ENCODE results near the gene GPR146.

The GPR146 gene

GRCh38 chr7:1091644-1092027 is 47.3 kb downstream of the GPR146 start:
- no peak overlapping the region for H3K27ac Mint-ChIP-seq
- H3K4me1 Mint-ChIP-seq (ENCODE audit: low read depth), result peaks cover 11% of the 10 kb centered on the region
- H3K9me3 Mint-ChIP-seq, result no peaks in the 10 kb centered on the region
- no peaks in the 10 kb centered on the region for H3K27me3 Mint-ChIP-seq
- H3K36me3 Mint-ChIP-seq (ENCODE audit: low read depth), result peaks cover 7% of the 10 kb centered on the region
- no peak overlapping the region for H3K4me3 Mint-ChIP-seq

- Mint-ChIP-seq H3K9me3 (no peaks in the 10 kb centered on the region), H3K27ac (no peak overlapping the region), H3K4me3 (no peak overlapping the region), H3K4me1 (ENCODE audit: low read depth) (peaks cover 5% of the 10 kb centered on the region), H3K27me3 (no peaks in the 10 kb centered on the region), H3K36me3 (ENCODE audit: low read depth) (peaks cover 8% of the 10 kb centered on the region)
These were observed 47.9 kb downstream of the GPR146 start for GRCh38 chr7:1092161-1092632.

DNA sequence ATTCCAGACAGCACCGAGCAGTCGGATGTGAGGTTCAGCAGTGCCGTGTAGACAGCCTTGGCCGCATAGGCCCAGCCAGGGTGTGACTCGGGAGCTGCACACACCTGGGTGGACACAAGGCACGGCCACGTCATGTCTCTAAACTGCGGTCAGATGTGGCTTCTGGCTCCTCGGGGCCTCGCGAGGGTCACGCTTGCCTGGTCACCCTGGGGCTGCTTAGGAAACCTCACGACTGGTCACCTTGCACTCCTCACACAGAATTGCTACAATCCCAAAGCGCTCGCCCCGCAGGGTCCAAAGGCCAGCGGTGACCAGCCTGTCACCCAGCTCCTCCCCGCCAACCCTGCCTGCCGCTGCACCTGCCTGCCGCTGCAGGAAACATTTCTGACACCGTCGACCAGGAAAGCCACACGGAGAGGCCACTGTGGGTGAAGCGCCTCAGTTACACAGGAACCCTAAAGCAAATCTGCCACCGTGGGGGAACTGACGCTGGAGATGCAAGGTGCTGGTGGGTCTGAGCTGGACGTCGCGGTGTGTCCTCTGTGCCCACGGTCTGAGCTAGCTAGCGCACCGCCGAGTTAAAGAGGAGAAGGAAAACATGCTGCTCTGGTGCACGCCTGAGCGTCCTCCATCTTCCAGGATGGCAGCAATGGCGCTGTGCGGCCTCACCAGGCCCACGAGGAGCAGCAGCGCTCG is 48.6 kb downstream of the GPR146 start:
- Mint-ChIP-seq H3K4me3 (no peak overlapping the region), H3K9me3 (no peaks in the 10 kb centered on the region), H3K27ac (no peak overlapping the region), H3K36me3 (ENCODE audit: low read depth) (peaks cover 15% of the 10 kb centered on the region), H3K4me1 (ENCODE audit: low read depth) (no peaks in the 10 kb centered on the region), H3K27me3 (no peaks in the 10 kb centered on the region)

- Mint-ChIP-seq H3K36me3 (ENCODE audit: low read depth) (peaks cover 20% of the 10 kb centered on the region), H3K4me1 (ENCODE audit: low read depth) (no peaks in the 10 kb centered on the region), H3K27me3 (no peaks in the 10 kb centered on the region), H3K9me3 (peaks cover 3% of the 10 kb centered on the region), H3K4me3 (no peak overlapping the region), H3K27ac (no peak overlapping the region)
These were observed 49.1 kb downstream of the GPR146 start for GRCh38 chr7:1093502-1093843.

DNA sequence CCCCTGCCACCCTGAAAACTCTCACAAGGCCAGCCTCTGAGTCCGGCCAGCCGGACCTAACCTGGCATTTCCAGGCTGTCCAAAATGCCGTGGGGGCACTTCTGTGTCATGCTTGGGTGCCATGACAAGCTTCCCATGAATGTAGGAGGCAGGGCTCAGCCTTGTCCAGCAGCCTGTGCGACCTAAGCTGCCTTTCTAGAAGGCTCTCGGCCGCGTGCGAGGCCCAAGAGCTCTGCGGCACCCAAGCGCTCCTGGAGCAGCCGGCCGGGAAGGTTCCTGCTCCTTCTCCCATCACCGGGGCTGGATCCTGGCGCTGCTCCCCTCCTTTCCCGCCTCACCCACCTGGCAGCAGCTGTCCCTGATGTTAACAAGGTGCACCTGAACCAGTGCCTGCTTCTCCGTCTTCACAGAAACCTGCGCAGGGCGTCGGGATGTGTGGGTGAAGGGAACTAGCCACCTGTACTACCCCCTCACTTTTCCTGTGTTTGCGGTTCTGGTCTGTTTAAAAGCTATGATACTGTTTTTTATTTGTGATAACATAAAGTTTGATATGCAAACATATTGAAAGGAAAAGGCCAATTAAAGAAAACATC is 49.7 kb downstream of the GPR146 start:
- Mint-ChIP-seq H3K27ac (no peak overlapping the region), H3K27me3 (no peaks in the 10 kb centered on the region), H3K4me3 (no peak overlapping the region), H3K36me3 (ENCODE audit: low read depth) (peaks cover 20% of the 10 kb centered on the region), H3K9me3 (peaks cover 3% of the 10 kb centered on the region), H3K4me1 (ENCODE audit: low read depth) (no peaks in the 10 kb centered on the region)

GRCh38 chr7:1094870-1095269 is 50.5 kb downstream of the GPR146 start:
- Mint-ChIP-seq H3K4me3 (no peak overlapping the region), H3K4me1 (ENCODE audit: low read depth) (no peaks in the 10 kb centered on the region), H3K36me3 (ENCODE audit: low read depth) (peaks cover 20% of the 10 kb centered on the region), H3K27me3 (no peaks in the 10 kb centered on the region), H3K27ac (peak overlapping the region; percentile 61), H3K9me3 (peaks cover 3% of the 10 kb centered on the region)

DNA sequence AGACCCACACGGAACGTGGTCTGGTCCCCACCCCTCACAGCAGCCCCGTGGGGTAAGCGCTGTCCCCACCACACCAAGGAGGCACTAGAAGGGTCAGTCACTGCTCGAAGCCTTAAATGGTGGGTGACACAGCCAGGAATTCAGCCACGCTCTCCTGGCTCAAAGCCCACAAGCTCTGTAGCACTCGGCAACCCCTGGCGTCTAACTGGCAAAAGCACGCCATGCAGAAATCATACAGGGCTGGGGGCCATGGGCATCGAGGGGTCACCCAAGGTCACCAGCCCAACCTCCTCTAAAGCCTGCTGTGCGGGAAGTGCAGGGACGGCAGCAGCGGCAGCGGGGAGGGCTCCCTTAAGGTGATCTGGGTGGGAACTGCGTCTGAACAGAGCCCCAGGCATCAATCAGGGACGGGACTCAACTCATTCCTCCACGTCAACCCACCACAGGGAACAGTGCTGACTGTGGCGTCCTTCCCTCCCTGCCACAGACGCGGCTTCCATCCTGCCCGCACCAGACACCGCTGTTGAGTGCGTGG is 51.3 kb downstream of the GPR146 start:
- H3K9me3 Mint-ChIP-seq, result peaks cover 3% of the 10 kb centered on the region
- no peaks in the 10 kb centered on the region for H3K27me3 Mint-ChIP-seq
- no peak overlapping the region for H3K27ac Mint-ChIP-seq
- no peaks in the 10 kb centered on the region for H3K4me1 Mint-ChIP-seq (ENCODE audit: low read depth)
- H3K36me3 Mint-ChIP-seq (ENCODE audit: low read depth), result peaks cover 20% of the 10 kb centered on the region
- H3K4me3 Mint-ChIP-seq, result no peak overlapping the region

DNA sequence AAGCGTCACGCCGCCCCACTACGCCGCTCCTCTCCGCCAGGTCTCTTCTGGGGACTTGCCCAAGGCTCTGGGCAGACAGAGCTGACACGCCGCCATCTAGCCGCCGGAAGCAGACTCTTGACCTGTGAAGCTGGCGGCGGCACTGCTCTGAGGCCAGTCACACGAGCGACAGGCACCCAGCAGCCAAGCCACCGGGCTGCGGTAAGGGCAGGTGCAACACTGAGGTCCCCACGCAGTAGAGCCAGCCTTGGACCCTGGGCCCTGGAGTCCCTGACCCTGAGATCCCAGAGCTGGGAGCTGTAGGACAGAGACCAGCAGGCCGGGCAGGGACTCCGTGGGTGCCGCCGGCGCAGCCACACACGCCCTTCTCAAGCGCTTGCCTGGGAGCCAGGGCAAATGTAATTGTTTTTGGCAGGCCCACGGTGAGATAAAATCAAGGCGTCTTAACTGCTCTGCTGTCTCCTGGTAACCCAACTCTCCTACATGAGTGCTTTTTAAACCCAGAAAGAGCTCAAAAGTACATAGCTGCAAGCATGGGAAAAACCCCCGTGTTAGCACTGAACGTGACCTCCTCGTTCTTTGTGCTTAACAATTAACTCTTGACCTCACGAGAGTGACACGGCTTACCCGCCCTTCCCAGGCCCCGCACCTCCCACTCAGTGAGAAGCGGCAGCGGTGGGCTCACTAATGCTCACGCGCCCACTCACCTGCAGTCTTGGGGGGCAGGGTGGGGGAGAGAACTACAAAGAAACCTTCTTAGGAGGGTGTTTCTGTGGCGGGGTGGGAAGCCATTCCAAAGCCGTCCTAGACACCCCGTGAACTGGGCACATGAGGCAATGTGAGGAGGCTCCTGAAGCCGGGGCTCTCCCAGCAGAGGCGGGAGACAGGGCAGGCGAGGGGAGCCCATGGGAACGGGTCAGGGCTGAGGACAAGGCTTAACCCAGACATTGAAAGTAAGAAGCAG is 52.1 kb downstream of the GPR146 start:
- H3K4me1 Mint-ChIP-seq (ENCODE audit: low read depth), result no peaks in the 10 kb centered on the region
- peaks cover 3% of the 10 kb centered on the region for H3K9me3 Mint-ChIP-seq
- no peak overlapping the region for H3K27ac Mint-ChIP-seq
- H3K36me3 Mint-ChIP-seq (ENCODE audit: low read depth), result peaks cover 20% of the 10 kb centered on the region
- no peaks in the 10 kb centered on the region for H3K27me3 Mint-ChIP-seq
- H3K4me3 Mint-ChIP-seq, result no peak overlapping the region

GRCh38 chr7:1097120-1097504 is 52.8 kb downstream of the GPR146 start:
- H3K4me3 Mint-ChIP-seq, result no peak overlapping the region
- no peaks in the 10 kb centered on the region for H3K27me3 Mint-ChIP-seq
- no peak overlapping the region for H3K27ac Mint-ChIP-seq
- peaks cover 2% of the 10 kb centered on the region for H3K4me1 Mint-ChIP-seq (ENCODE audit: low read depth)
- peaks cover 3% of the 10 kb centered on the region for H3K9me3 Mint-ChIP-seq
- H3K36me3 Mint-ChIP-seq (ENCODE audit: low read depth), result peaks cover 17% of the 10 kb centered on the region

GRCh38 chr7:1098243-1099153 is 54.2 kb downstream of the GPR146 start:
- peaks cover 13% of the 10 kb centered on the region for H3K36me3 Mint-ChIP-seq (ENCODE audit: low read depth)
- H3K4me3 Mint-ChIP-seq, result no peak overlapping the region
- no peaks in the 10 kb centered on the region for H3K27me3 Mint-ChIP-seq
- peaks cover 3% of the 10 kb centered on the region for H3K9me3 Mint-ChIP-seq
- H3K27ac Mint-ChIP-seq, result no peak overlapping the region
- peaks cover 13% of the 10 kb centered on the region for H3K4me1 Mint-ChIP-seq (ENCODE audit: low read depth)

DNA sequence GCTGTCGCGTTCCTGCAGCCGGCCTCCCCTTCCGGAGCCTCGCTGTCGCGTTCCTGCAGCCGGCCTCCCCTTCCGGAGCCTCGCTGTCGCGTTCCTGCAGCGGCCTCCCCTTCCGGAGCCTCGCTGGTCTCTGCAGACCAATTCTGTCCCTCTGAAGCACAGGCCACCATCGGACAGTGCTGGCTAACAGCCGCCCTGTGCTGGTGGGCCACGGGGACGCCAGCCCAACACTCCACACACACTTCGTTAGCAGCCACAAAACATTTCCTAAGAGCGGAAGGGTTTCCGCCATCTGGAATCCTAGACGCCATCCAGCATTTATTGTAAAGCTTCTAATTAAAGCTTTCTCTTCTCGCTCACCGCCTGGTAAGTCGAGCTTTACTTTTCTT is 54.8 kb downstream of the GPR146 start:
- no peak overlapping the region for H3K4me3 Mint-ChIP-seq

DNA sequence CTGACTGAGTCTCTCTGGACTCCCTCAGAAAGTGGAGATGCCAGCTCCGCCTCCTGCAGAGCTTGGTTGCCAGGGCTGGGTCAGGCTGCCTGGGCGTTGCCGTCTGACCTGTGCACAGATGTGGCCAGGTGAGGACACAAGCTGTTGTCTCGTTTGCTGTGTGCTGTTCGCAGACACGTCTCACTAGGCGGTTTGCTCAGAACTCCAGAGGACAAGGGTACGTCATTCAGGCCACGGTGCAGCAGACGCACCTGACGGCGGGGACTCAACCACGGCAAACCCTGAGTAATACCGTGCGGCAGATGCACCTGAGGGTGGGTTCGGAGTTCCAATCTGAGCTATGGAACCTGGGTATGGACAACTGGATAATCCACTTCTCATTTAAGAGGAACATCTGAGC is 55.3 kb downstream of the GPR146 start:
- H3K4me1 Mint-ChIP-seq (ENCODE audit: low read depth), result peaks cover 16% of the 10 kb centered on the region
- peaks cover 3% of the 10 kb centered on the region for H3K9me3 Mint-ChIP-seq
- H3K27me3 Mint-ChIP-seq, result no peaks in the 10 kb centered on the region
- H3K4me3 Mint-ChIP-seq, result no peak overlapping the region
- peaks cover 13% of the 10 kb centered on the region for H3K36me3 Mint-ChIP-seq (ENCODE audit: low read depth)
- H3K27ac Mint-ChIP-seq, result no peak overlapping the region

More for the DNA sequence above, 54.8 kb downstream of the GPR146 start:
- Mint-ChIP-seq H3K27me3 (no peaks in the 10 kb centered on the region), H3K9me3 (peaks cover 3% of the 10 kb centered on the region), H3K4me1 (ENCODE audit: low read depth) (peaks cover 15% of the 10 kb centered on the region), H3K36me3 (ENCODE audit: low read depth) (peaks cover 13% of the 10 kb centered on the region), H3K27ac (no peak overlapping the region)

DNA sequence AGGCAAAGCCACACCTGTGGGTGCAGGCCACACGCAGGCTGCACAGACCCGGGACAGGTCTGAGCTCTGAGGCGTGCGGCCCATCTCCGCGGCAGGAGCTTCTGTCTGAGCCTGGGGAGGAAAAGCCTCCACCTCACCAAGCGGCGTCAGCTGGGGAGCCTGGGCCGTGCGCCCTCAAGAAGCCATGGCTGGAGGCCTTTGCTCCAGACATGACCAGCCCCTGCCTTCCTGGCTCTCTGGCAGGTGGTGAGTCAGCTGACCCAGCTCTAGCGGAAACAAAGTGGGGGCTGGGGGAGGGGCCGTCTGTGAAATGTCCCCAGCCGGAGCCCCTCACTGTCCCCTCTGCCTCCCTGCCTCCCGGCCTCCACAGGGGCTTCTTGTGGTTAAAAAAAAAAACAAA is 56.0 kb downstream of the GPR146 start:
- Mint-ChIP-seq H3K4me1 (ENCODE audit: low read depth) (peaks cover 22% of the 10 kb centered on the region), H3K9me3 (peaks cover 3% of the 10 kb centered on the region), H3K27ac (no peak overlapping the region), H3K4me3 (no peak overlapping the region), H3K36me3 (ENCODE audit: low read depth) (peaks cover 13% of the 10 kb centered on the region), H3K27me3 (no peaks in the 10 kb centered on the region)
